Right lobe of liver (tissue), 4 donors: ENCODE measurements around the gene ADAM12.

Experiments
- POLR2A ChIP-seq: fragments of 450-650 bp; IDR thresholded peaks from one replicate; pipeline ENCODE4 v1.6.1; 2017; ENCODE audit warnings: antibody characterized with exemption, mild to moderate bottlenecking
- TF ChIP-seq, protein P1 (sequence below), 4 donors: fragments of 200-600 bp in 3 of 4; fragments of 450-650 bp in 1 of 4; IDR thresholded peaks; one replicate each; pipeline versions ENCODE4 v1.5.1 to v1.8.0; 2016 to 2022; ENCODE audit warnings: antibody characterized with exemption in 4 of 4, mild to moderate bottlenecking in 2 of 4
- donor health status: DM: no; HTN: no; CAD: no.
- donor health status: DM: no; HTN: no; CAD: no.
- donor health status: DM: no; HTN: yes; CAD: no.

- no peak for TF ChIP-seq POLR2A
- TF ChIP-seq, protein P1, sequence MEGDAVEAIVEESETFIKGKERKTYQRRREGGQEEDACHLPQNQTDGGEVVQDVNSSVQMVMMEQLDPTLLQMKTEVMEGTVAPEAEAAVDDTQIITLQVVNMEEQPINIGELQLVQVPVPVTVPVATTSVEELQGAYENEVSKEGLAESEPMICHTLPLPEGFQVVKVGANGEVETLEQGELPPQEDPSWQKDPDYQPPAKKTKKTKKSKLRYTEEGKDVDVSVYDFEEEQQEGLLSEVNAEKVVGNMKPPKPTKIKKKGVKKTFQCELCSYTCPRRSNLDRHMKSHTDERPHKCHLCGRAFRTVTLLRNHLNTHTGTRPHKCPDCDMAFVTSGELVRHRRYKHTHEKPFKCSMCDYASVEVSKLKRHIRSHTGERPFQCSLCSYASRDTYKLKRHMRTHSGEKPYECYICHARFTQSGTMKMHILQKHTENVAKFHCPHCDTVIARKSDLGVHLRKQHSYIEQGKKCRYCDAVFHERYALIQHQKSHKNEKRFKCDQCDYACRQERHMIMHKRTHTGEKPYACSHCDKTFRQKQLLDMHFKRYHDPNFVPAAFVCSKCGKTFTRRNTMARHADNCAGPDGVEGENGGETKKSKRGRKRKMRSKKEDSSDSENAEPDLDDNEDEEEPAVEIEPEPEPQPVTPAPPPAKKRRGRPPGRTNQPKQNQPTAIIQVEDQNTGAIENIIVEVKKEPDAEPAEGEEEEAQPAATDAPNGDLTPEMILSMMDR (IDR thresholded peaks at IDR 0.05), result no peak
Observed at GRCh38 chr10:126165874-126166273, 222.4 kb downstream of the ADAM12 start.
